Vagina (tissue), 2 donors: Measurements from ENCODE around the gene HMCN1.

Experiments
- CTCF ChIP-seq, 3 experiments: fragments of 450-650 bp in 2 of 3; fragments of 200-600 bp in 1 of 3; sonication (generic) in 1 of 3; IDR thresholded peaks; one replicate each; pipeline ENCODE4 v1.5.1; 2017 to 2019; ENCODE audit warnings: antibody characterized with exemption in 3 of 3, mild to moderate bottlenecking in 2 of 3, moderate library complexity in 2 of 3
- POLR2A ChIP-seq, 2 donors: fragments of 450-650 bp; IDR thresholded peaks; one replicate each; pipeline ENCODE4 v1.6.1; 2017; ENCODE audit warnings: antibody characterized with exemption in 2 of 2, mild to moderate bottlenecking in 2 of 2, moderate library complexity in 2 of 2

- no peak for TF ChIP-seq CTCF (IDR thresholded peaks at IDR 0.05)
- TF ChIP-seq POLR2A (IDR thresholded peaks at IDR 0.05), result no peak
Measured at GRCh38 chr1:185694081-185694480, 40.1 kb upstream of the HMCN1 start.
